ENCODE measurements around the gene SLC39A11. TPM values are rescaled to one million over a fixed set of nuclear protein-coding genes. Genes with fewer than 3 reads are reported as not detected.

SLC39A11 gene
- polyA plus RNA-seq, 1 donor from 2014 or later, result 8.0 TPM

DNA sequence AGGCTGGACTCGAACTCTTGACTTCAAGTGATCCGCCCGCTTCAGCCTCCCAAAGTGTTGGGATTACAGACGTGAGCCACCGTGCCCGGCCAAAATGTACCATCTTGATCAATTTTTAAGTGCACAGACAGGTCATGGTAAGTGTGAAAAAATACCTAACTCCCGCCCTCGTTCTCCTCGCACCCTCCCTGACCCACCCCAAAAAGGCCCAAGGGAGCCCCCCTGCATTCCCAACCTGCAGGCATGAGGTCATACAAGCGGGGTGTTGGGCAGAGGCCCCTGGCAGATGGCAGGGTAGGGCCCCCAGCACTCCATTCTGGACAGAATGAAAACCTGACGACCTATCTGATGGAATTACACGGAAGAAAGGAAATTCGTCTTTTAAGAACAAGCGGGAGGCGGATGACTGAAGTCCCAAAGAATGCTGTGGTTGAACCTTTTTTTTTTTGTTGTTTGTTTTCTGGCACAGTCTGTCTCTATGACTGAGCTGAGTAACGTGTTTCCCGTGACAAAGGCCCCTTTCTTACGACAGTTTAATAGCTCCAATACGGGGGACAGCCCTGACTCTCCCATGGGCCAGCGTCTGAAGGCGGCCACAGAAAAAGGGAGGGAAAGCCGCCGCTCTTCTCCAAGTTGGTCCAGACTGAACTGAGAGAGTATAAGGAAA lies 376.4 kb downstream of the SLC39A11 start:
- Histone ChIP-seq H3K4me2 (ENCODE audit: low read length) (no peak overlapping the region), H2AFZ (ENCODE audit: low read depth, low read length) (no peak overlapping the region), H3K9ac (ENCODE audit: low read length) (no peak overlapping the region), H3K9me2 (ENCODE audit: insufficient read depth, low read length) (no peaks in the 10 kb centered on the region), H3F3A (ENCODE audit: insufficient read depth, low read length, poor library complexity, severe bottlenecking) (no peaks in the 10 kb centered on the region), H4K20me1 (ENCODE audit: insufficient read depth) (no peaks in the 10 kb centered on the region), H3K27me3 (ENCODE audit: insufficient read depth, low read depth, low read length) (no peaks in the 10 kb centered on the region), H3K4me3 (ENCODE audit: low read length) (no peak overlapping the region), H3K9me3 (ENCODE audit: low read length) (no peaks in the 10 kb centered on the region), H3K36me3 (ENCODE audit: insufficient read depth, low read length) (no peaks in the 10 kb centered on the region), H3K27ac (ENCODE audit: low read length) (no peak overlapping the region), H3K79me2 (replicated peaks; ENCODE audit: insufficient read depth, low read length) (no peaks in the 10 kb centered on the region)
- no peak for TF ChIP-seq SMC3 (conservative IDR thresholded peaks at IDR 0.05; ENCODE audit: poor library complexity)
- TF ChIP-seq, protein P1, sequence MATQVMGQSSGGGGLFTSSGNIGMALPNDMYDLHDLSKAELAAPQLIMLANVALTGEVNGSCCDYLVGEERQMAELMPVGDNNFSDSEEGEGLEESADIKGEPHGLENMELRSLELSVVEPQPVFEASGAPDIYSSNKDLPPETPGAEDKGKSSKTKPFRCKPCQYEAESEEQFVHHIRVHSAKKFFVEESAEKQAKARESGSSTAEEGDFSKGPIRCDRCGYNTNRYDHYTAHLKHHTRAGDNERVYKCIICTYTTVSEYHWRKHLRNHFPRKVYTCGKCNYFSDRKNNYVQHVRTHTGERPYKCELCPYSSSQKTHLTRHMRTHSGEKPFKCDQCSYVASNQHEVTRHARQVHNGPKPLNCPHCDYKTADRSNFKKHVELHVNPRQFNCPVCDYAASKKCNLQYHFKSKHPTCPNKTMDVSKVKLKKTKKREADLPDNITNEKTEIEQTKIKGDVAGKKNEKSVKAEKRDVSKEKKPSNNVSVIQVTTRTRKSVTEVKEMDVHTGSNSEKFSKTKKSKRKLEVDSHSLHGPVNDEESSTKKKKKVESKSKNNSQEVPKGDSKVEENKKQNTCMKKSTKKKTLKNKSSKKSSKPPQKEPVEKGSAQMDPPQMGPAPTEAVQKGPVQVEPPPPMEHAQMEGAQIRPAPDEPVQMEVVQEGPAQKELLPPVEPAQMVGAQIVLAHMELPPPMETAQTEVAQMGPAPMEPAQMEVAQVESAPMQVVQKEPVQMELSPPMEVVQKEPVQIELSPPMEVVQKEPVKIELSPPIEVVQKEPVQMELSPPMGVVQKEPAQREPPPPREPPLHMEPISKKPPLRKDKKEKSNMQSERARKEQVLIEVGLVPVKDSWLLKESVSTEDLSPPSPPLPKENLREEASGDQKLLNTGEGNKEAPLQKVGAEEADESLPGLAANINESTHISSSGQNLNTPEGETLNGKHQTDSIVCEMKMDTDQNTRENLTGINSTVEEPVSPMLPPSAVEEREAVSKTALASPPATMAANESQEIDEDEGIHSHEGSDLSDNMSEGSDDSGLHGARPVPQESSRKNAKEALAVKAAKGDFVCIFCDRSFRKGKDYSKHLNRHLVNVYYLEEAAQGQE (IDR thresholded peaks at IDR 0.05; ENCODE audit: borderline replicate concordance), result no peak
- no peak for TF ChIP-seq RAD21 (conservative IDR thresholded peaks at IDR 0.05)
- no peak for TF ChIP-seq TAF1 (IDR thresholded peaks at IDR 0.05; ENCODE audit: low read depth)
- TF ChIP-seq EZH2 (IDR thresholded peaks at IDR 0.05; ENCODE audit: borderline replicate concordance, insufficient read depth, low read length, poor library complexity, severe bottlenecking), result no peak
- TF ChIP-seq MXI1 (conservative IDR thresholded peaks at IDR 0.05; ENCODE audit: poor library complexity, severe bottlenecking), result no peak
- TF ChIP-seq, protein P2, sequence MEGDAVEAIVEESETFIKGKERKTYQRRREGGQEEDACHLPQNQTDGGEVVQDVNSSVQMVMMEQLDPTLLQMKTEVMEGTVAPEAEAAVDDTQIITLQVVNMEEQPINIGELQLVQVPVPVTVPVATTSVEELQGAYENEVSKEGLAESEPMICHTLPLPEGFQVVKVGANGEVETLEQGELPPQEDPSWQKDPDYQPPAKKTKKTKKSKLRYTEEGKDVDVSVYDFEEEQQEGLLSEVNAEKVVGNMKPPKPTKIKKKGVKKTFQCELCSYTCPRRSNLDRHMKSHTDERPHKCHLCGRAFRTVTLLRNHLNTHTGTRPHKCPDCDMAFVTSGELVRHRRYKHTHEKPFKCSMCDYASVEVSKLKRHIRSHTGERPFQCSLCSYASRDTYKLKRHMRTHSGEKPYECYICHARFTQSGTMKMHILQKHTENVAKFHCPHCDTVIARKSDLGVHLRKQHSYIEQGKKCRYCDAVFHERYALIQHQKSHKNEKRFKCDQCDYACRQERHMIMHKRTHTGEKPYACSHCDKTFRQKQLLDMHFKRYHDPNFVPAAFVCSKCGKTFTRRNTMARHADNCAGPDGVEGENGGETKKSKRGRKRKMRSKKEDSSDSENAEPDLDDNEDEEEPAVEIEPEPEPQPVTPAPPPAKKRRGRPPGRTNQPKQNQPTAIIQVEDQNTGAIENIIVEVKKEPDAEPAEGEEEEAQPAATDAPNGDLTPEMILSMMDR (IDR thresholded peaks at IDR 0.05; ENCODE audit: poor library complexity, severe bottlenecking), result no peak
- TF ChIP-seq EP300 (conservative IDR thresholded peaks at IDR 0.05; ENCODE audit: poor library complexity, severe bottlenecking), result no peak
- TF ChIP-seq POLR2AphosphoS5 (IDR thresholded peaks at IDR 0.05), result no peak

DNA sequence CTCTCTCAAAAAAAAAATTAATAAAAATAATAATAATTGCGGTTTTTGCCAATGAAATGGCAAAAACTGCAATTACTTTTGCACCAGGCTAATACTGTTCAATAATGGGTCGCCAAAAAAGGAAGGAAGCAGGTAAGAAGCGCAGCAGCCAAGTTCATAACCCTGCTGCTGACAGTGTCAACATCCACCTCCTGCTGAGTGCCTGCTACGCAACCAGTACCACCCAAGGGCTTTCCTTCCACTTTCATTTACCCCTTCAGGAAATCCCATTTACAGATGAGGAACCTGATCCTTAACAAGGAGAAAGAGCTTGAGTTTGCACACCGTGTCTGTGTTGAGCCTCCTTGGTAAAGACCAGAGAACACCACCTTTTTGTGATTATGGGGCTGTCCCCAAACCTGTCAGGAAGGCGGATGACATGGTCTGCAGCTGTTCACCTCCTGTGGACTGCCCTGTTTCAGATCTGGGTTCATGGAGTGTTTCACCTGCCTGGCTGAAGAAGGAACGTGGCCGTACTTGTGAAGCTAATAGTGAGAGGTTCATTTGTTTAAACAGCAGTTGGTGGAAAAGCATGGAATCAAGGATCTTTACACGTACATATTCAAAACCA lies 378.0 kb downstream of the SLC39A11 start:
- Histone ChIP-seq H3K4me3 (ENCODE audit: low read length) (no peak overlapping the region), H3K9ac (ENCODE audit: low read length) (no peak overlapping the region), H3K9me3 (ENCODE audit: low read length) (no peaks in the 10 kb centered on the region), H2AFZ (ENCODE audit: low read depth, low read length) (no peak overlapping the region), H3K27ac (ENCODE audit: low read length) (no peak overlapping the region), H3K36me3 (ENCODE audit: insufficient read depth, low read length) (no peaks in the 10 kb centered on the region), H3K79me2 (replicated peaks; ENCODE audit: insufficient read depth, low read length) (no peaks in the 10 kb centered on the region), H3K27me3 (ENCODE audit: insufficient read depth, low read depth, low read length) (no peaks in the 10 kb centered on the region), H3F3A (ENCODE audit: insufficient read depth, low read length, poor library complexity, severe bottlenecking) (no peaks in the 10 kb centered on the region), H4K20me1 (ENCODE audit: insufficient read depth) (no peaks in the 10 kb centered on the region), H3K4me2 (ENCODE audit: low read length) (no peak overlapping the region), H3K9me2 (ENCODE audit: insufficient read depth, low read length) (no peaks in the 10 kb centered on the region)
- TF ChIP-seq, protein P2 (IDR thresholded peaks at IDR 0.05; ENCODE audit: poor library complexity, severe bottlenecking), result no peak
- TF ChIP-seq TAF1 (IDR thresholded peaks at IDR 0.05; ENCODE audit: low read depth), result no peak
- TF ChIP-seq EP300 (conservative IDR thresholded peaks at IDR 0.05; ENCODE audit: poor library complexity, severe bottlenecking), result no peak
- no peak for TF ChIP-seq SMC3 (conservative IDR thresholded peaks at IDR 0.05; ENCODE audit: poor library complexity)
- no peak for TF ChIP-seq POLR2AphosphoS5 (IDR thresholded peaks at IDR 0.05)
- TF ChIP-seq, protein P1 (IDR thresholded peaks at IDR 0.05; ENCODE audit: borderline replicate concordance), result no peak
- no peak for TF ChIP-seq EZH2 (IDR thresholded peaks at IDR 0.05; ENCODE audit: borderline replicate concordance, insufficient read depth, low read length, poor library complexity, severe bottlenecking)
- no peak for TF ChIP-seq MXI1 (conservative IDR thresholded peaks at IDR 0.05; ENCODE audit: poor library complexity, severe bottlenecking)
- TF ChIP-seq RAD21 (conservative IDR thresholded peaks at IDR 0.05), result no peak
